ENCODE results near the gene ARHGAP15.

GRCh38 chr2:143530758-143531157, 401.5 kb downstream of the ARHGAP15 start:
- TF ChIP-seq CTCF (IDR thresholded peaks at IDR 0.05; ENCODE audit: low read length) = no peak
- no peak for TF ChIP-seq EZH2 (optimal IDR thresholded peaks at IDR 0.05; ENCODE audit: low read depth, low read length)

Measured in MM.1S (cell line).